SK-N-SH (cell line): Measurements from ENCODE around the gene ZFTA.

Experiments
- ELF1 ChIP-seq: IDR thresholded peaks from 2 replicates; pipeline ENCODE4 v1.4.0; 2012
- EP300 ChIP-seq, 2 experiments: IDR thresholded peaks; 2 replicates each; pipeline versions ENCODE4 v1.4.0 to v1.6.1; 2012; ENCODE audit warnings: borderline replicate concordance in 1 of 2, low read depth in 1 of 2, low read length in 1 of 2
- FOXM1 ChIP-seq: IDR thresholded peaks from 2 replicates; pipeline ENCODE4 v1.4.0; 2012; ENCODE audit warnings: low read depth, mild to moderate bottlenecking
- JUND ChIP-seq: IDR thresholded peaks from 2 replicates; pipeline ENCODE4 v1.4.0; 2012
- TF ChIP-seq, protein P1 (sequence below): fragments of 200-600 bp; sonication (generic); IDR thresholded peaks from 2 replicates; pipeline ENCODE4 v1.6.1; 2017; ENCODE audit warnings: antibody characterized with exemption, mild to moderate bottlenecking, moderate library complexity
- TF ChIP-seq, protein P2 (sequence below): IDR thresholded peaks from 2 replicates; pipeline ENCODE4 v1.4.0; 2012; ENCODE audit warnings: low read depth, borderline replicate concordance

DNA sequence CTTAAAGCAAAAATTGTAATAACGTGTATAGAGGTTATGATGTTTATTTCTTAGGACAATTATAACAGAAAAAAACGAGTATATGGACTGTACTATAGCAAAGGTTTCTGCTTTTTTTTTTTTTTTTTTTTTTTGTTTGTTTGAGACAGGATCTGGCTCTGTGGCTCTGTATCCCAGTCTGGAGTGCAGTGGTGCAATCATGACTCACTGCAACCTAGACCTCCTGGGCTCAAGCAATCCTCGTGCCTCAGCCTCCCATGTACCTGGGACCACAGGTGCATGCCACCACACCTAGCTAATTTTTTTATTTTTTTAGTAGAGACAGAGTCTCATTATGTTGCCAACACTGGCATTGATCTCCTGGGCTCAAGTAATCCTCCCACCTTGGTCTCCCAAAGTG lies 39.2 kb downstream of the ZFTA start:
- TF ChIP-seq, protein P1, sequence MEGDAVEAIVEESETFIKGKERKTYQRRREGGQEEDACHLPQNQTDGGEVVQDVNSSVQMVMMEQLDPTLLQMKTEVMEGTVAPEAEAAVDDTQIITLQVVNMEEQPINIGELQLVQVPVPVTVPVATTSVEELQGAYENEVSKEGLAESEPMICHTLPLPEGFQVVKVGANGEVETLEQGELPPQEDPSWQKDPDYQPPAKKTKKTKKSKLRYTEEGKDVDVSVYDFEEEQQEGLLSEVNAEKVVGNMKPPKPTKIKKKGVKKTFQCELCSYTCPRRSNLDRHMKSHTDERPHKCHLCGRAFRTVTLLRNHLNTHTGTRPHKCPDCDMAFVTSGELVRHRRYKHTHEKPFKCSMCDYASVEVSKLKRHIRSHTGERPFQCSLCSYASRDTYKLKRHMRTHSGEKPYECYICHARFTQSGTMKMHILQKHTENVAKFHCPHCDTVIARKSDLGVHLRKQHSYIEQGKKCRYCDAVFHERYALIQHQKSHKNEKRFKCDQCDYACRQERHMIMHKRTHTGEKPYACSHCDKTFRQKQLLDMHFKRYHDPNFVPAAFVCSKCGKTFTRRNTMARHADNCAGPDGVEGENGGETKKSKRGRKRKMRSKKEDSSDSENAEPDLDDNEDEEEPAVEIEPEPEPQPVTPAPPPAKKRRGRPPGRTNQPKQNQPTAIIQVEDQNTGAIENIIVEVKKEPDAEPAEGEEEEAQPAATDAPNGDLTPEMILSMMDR = no peak
- TF ChIP-seq, protein P2, sequence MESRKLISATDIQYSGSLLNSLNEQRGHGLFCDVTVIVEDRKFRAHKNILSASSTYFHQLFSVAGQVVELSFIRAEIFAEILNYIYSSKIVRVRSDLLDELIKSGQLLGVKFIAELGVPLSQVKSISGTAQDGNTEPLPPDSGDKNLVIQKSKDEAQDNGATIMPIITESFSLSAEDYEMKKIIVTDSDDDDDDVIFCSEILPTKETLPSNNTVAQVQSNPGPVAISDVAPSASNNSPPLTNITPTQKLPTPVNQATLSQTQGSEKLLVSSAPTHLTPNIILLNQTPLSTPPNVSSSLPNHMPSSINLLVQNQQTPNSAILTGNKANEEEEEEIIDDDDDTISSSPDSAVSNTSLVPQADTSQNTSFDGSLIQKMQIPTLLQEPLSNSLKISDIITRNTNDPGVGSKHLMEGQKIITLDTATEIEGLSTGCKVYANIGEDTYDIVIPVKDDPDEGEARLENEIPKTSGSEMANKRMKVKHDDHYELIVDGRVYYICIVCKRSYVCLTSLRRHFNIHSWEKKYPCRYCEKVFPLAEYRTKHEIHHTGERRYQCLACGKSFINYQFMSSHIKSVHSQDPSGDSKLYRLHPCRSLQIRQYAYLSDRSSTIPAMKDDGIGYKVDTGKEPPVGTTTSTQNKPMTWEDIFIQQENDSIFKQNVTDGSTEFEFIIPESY = no peak
- TF ChIP-seq ELF1 = no peak
- no peak for TF ChIP-seq FOXM1
- no peak for TF ChIP-seq JUND
- TF ChIP-seq EP300 (IDR thresholded peaks at IDR 0.05; ENCODE audit: borderline replicate concordance in 1 of 2, low read depth in 1 of 2, low read length in 1 of 2) = no peak
